ENCODE measurements around the gene KCNK4.

KCNK4 gene

GRCh38 chr11:64246871-64247728 is 44.0 kb upstream of the KCNK4 start, which contains the start of gene PPP1R14B:
PPP1R14B (minus strand) TSS chr11:64246943; CDS start chr11:64246673, 270 bp downstream.
- TF ChIP-seq POLR2AphosphoS5 (IDR thresholded peaks at IDR 0.05; ENCODE audit: borderline replicate concordance, low read depth, low read length), result peak; percentile 59; the same call in 1 of the 2 replicates
- TF ChIP-seq EZH2 (IDR thresholded peaks at IDR 0.05), result no peak
- peak within 1 kb of the TSS; percentile 99 for H3K4me3 ChIP-seq
- peak within 1 kb of the TSS; percentile 92 for H3K9ac ChIP-seq (ENCODE audit: insufficient read length)
- H3K36me3 ChIP-seq (ENCODE audit: insufficient read depth, low read length), result peaks cover 4% of the 10 kb centered on the region; the same call in 1 of the 2 replicates
- DNase-seq (ENCODE audit: low read depth, low spot score), result no peak
- H3K9me3 ChIP-seq (ENCODE audit: low read depth, low read length), result no peaks in the 10 kb centered on the region
- H3K27ac ChIP-seq, result peak within 1 kb of the TSS; percentile 87

GRCh38 chr11:64247729-64248531 is 43.2 kb upstream of the KCNK4 start:
- H3K9ac ChIP-seq (ENCODE audit: insufficient read length), result peak overlapping the region; percentile 37
- H3K4me3 ChIP-seq, result no peak overlapping the region
- TF ChIP-seq POLR2AphosphoS5 (IDR thresholded peaks at IDR 0.05; ENCODE audit: borderline replicate concordance, low read depth, low read length) (no peak; the same call in 1 of the 2 replicates), EZH2 (IDR thresholded peaks at IDR 0.05) (no peak), FOXP2 (optimal IDR thresholded peaks at IDR 0.05; ENCODE audit: control extremely low read depth, extremely low read length, insufficient read depth) (no peak)
- H3K9me3 ChIP-seq (ENCODE audit: low read depth, low read length), result no peaks in the 10 kb centered on the region
- no peak for DNase-seq (ENCODE audit: low read depth, low spot score)
- H3K36me3 ChIP-seq (ENCODE audit: insufficient read depth, low read length), result peaks cover 4% of the 10 kb centered on the region; the same call in 1 of the 2 replicates
- peak overlapping the region; percentile 86 for H3K27ac ChIP-seq

GRCh38 chr11:64248578-64248977 is 42.5 kb upstream of the KCNK4 start:
- TF ChIP-seq EZH2 (IDR thresholded peaks at IDR 0.05), result no peak
- TF ChIP-seq FOXP2 (optimal IDR thresholded peaks at IDR 0.05; ENCODE audit: control extremely low read depth, extremely low read length, insufficient read depth), result no peak
- TF ChIP-seq POLR2AphosphoS5 (IDR thresholded peaks at IDR 0.05; ENCODE audit: borderline replicate concordance, low read depth, low read length), result no peak
- H3K4me3 ChIP-seq, result no peak overlapping the region
- DNase-seq (ENCODE audit: low read depth, low spot score), result no peak
- peak overlapping the region; percentile 86; the same call in 1 of the 2 replicates for H3K27ac ChIP-seq
- H3K9ac ChIP-seq (ENCODE audit: insufficient read length), result no peak overlapping the region
- H3K36me3 ChIP-seq (ENCODE audit: insufficient read depth, low read length), result peaks cover 4% of the 10 kb centered on the region; the same call in 1 of the 2 replicates
- no peaks in the 10 kb centered on the region for H3K9me3 ChIP-seq (ENCODE audit: low read depth, low read length)

- no peak for TF ChIP-seq POLR2AphosphoS5 (IDR thresholded peaks at IDR 0.05; ENCODE audit: borderline replicate concordance, low read depth, low read length)
- TF ChIP-seq EZH2 (IDR thresholded peaks at IDR 0.05), result no peak
- TF ChIP-seq FOXP2 (optimal IDR thresholded peaks at IDR 0.05; ENCODE audit: control extremely low read depth, extremely low read length, insufficient read depth), result no peak
- Histone ChIP-seq H3K9ac (ENCODE audit: insufficient read length) (no peak overlapping the region), H3K4me3 (no peak overlapping the region), H3K36me3 (ENCODE audit: insufficient read depth, low read length) (peaks cover 3% of the 10 kb centered on the region; the same call in 1 of the 2 replicates), H3K9me3 (ENCODE audit: low read depth, low read length) (no peaks in the 10 kb centered on the region), H3K27ac (no peak overlapping the region)
- DNase-seq (ENCODE audit: low read depth, low spot score), result no peak
These were observed 42.1 kb upstream of the KCNK4 start for GRCh38 chr11:64249038-64249437.

GRCh38 chr11:64249563-64250414 is 41.3 kb upstream of the KCNK4 start:
- no peaks in the 10 kb centered on the region for H3K9me3 ChIP-seq (ENCODE audit: low read depth, low read length)
- H3K36me3 ChIP-seq (ENCODE audit: insufficient read depth, low read length), result no peaks in the 10 kb centered on the region; the same call in 1 of the 2 replicates
- TF ChIP-seq EZH2 (IDR thresholded peaks at IDR 0.05) (no peak), FOXP2 (optimal IDR thresholded peaks at IDR 0.05; ENCODE audit: control extremely low read depth, extremely low read length, insufficient read depth) (no peak), POLR2AphosphoS5 (IDR thresholded peaks at IDR 0.05; ENCODE audit: borderline replicate concordance, low read depth, low read length) (no peak)
- H3K9ac ChIP-seq (ENCODE audit: insufficient read length), result no peak overlapping the region
- no peak for DNase-seq (ENCODE audit: low read depth, low spot score)
- H3K4me3 ChIP-seq, result no peak overlapping the region
- no peak overlapping the region for H3K27ac ChIP-seq

GRCh38 chr11:64250415-64251015 is 40.6 kb upstream of the KCNK4 start:
- TF ChIP-seq EZH2 (IDR thresholded peaks at IDR 0.05) (no peak), FOXP2 (optimal IDR thresholded peaks at IDR 0.05; ENCODE audit: control extremely low read depth, extremely low read length, insufficient read depth) (no peak), POLR2AphosphoS5 (IDR thresholded peaks at IDR 0.05; ENCODE audit: borderline replicate concordance, low read depth, low read length) (no peak)
- Histone ChIP-seq H3K4me3 (peak overlapping the region; percentile 94), H3K36me3 (ENCODE audit: insufficient read depth, low read length) (peaks cover 4% of the 10 kb centered on the region; the same call in 1 of the 2 replicates), H3K27ac (no peak overlapping the region), H3K9ac (ENCODE audit: insufficient read length) (peak overlapping the region; percentile 74), H3K9me3 (ENCODE audit: low read depth, low read length) (no peaks in the 10 kb centered on the region)
- DNase-seq (ENCODE audit: low read depth, low spot score), result no peak

GRCh38 chr11:64251016-64251752 is 39.9 kb upstream of the KCNK4 start, which contains the start of gene PLCB3:
PLCB3 (plus strand) TSS chr11:64251530; CDS start chr11:64251650, 120 bp downstream.
- peak within 1 kb of the TSS; percentile 94 for H3K4me3 ChIP-seq
- no peak for DNase-seq (ENCODE audit: low read depth, low spot score)
- H3K9ac ChIP-seq (ENCODE audit: insufficient read length), result peak within 1 kb of the TSS; percentile 83
- H3K9me3 ChIP-seq (ENCODE audit: low read depth, low read length), result no peaks in the 10 kb centered on the region
- H3K27ac ChIP-seq, result no peak within 1 kb of the TSS
- TF ChIP-seq POLR2AphosphoS5 (IDR thresholded peaks at IDR 0.05; ENCODE audit: borderline replicate concordance, low read depth, low read length), result peak; percentile 64; the same call in 1 of the 2 replicates
- no peak for TF ChIP-seq EZH2 (IDR thresholded peaks at IDR 0.05)
- no peak for TF ChIP-seq FOXP2 (optimal IDR thresholded peaks at IDR 0.05; ENCODE audit: control extremely low read depth, extremely low read length, insufficient read depth)
- H3K36me3 ChIP-seq (ENCODE audit: insufficient read depth, low read length), result peaks cover 10% of the 10 kb centered on the region; the same call in 1 of the 2 replicates

Measured in SK-N-MC (cell line).